Esophagus squamous epithelium (tissue), 5 donors: ENCODE measurements around the gene LRRC45. TPM values are rescaled to one million over a fixed set of nuclear protein-coding genes. Genes with fewer than 3 reads are reported as not detected.

Source experiments
- DNase-seq: peaks from one replicate; lab custom pipeline; 2025; lab: John Stamatoyannopoulos, UW
- H3K27ac ChIP-seq, 4 donors: fragments of 200-600 bp; sonication (generic); one replicate each; pipeline ENCODE4 v1.5.1; 2016 to 2019; ENCODE audit warnings: mild to moderate bottlenecking in 1 of 4
- H3K27me3 ChIP-seq, 4 donors: fragments of 200-600 bp; sonication (generic); 1 replicate in 3 of 4; 2 replicates in 1 of 4; pipeline versions ENCODE4 v1.5.1 to v1.6.0; 2017 to 2021; ENCODE audit warnings: antibody characterized with exemption in 1 of 4
- H3K36me3 ChIP-seq, 3 donors: fragments of 200-600 bp; sonication (generic); one replicate each; pipeline ENCODE4 v1.5.1; 2016 to 2019
- H3K4me1 ChIP-seq, 3 donors: fragments of 200-600 bp; sonication (generic); one replicate each; pipeline ENCODE4 v1.5.1; 2017 to 2019
- H3K4me3 ChIP-seq, 4 donors: fragments of 200-600 bp; sonication (generic); 1 replicate in 3 of 4; 2 replicates in 1 of 4; pipeline ENCODE4 v1.5.1; 2016 to 2019; ENCODE audit warnings: mild to moderate bottlenecking in 2 of 4, moderate library complexity in 1 of 4
- H3K9me3 ChIP-seq, 3 donors: fragments of 200-600 bp; sonication (generic); one replicate each; pipeline ENCODE4 v1.5.1; 2016 to 2019
- CTCF ChIP-seq, 6 experiments: fragments of 450-650 bp in 4 of 6; fragments of 200-600 bp in 2 of 6; sonication (generic) in 2 of 6; IDR thresholded peaks; one replicate each; pipeline ENCODE4 v1.5.1; 2016 to 2019; ENCODE audit warnings: antibody characterized with exemption in 6 of 6, mild to moderate bottlenecking in 4 of 6, moderate library complexity in 4 of 6
- POLR2A ChIP-seq, 4 donors: fragments of 450-650 bp; IDR thresholded peaks; one replicate each; pipeline ENCODE4 v1.6.1; 2017; ENCODE audit warnings: antibody characterized with exemption in 4 of 4, mild to moderate bottlenecking in 4 of 4, moderate library complexity in 3 of 4
- WGBS, 2 donors: methylation state at CpG; one replicate each; pipeline ENCODE4 v1.1.5; 2018; 5-methylcytosine and 5-hydroxymethylcytosine counted together
- intact Hi-C: fragments of 100-400 bp; cut with DNase I; formaldehyde crosslinking; loops from one replicate; pipeline ENCODE4 v1.15.0; 2022
- total RNA-seq, 4 donors: library from RNA; depleted of rRNA; stranded (reverse); fragments of >200 nt; gene quantifications; one replicate each; pipeline ENCODE4 v1.1.0, GENCODE V29; 2016
- donor health status: DM: yes; HTN: yes; CAD: no.

Gene LRRC45
- total RNA-seq, 4 donors from 2014 or later: 9.7 to 21.2 (median 18.3) TPM

GRCh38 chr17:82020572-82021106 is 2.5 kb upstream of the LRRC45 start:
- intact Hi-C loops: no loop called here

GRCh38 chr17:82021107-82021899 is 1.8 kb upstream of the LRRC45 start:
- H3K9me3 ChIP-seq: no peaks in the 10 kb centered on the region
- H3K4me1 ChIP-seq: peaks cover 25 to 52% (median 30%) of the 10 kb centered on the region in 3 donors
- peak; percentile 39 to 86 (median 74) for TF ChIP-seq CTCF (IDR thresholded peaks at IDR 0.05)
- TF ChIP-seq POLR2A (IDR thresholded peaks at IDR 0.05): no peak
- H3K27me3 ChIP-seq: no peaks in the 10 kb centered on the region
- peaks cover 0 to 21% (median 4%) of the 10 kb centered on the region in 3 donors for H3K36me3 ChIP-seq
- H3K4me3 ChIP-seq: peak overlapping the region; percentile 54 to 89 (median 82)
- WGBS, 2 donors: 18% methylated on average over 14 of the region's 25 CpGs; no CpG with 5 or more reads in 1 of the 2 donors
- peak overlapping the region; percentile 9 to 88 (median 80) for H3K27ac ChIP-seq
- DNase-seq: no peak
- intact Hi-C loops: no loop called here

More at GRCh38 chr17:82020572-82021106, 2.5 kb upstream of the LRRC45 start:
- no peak overlapping the region for H3K27ac ChIP-seq
- H3K36me3 ChIP-seq: peaks cover 0 to 21% (median 4%) of the 10 kb centered on the region in 3 donors
- H3K4me1 ChIP-seq: peaks cover 25 to 52% (median 30%) of the 10 kb centered on the region in 3 donors
- no peaks in the 10 kb centered on the region for H3K9me3 ChIP-seq
- H3K4me3 ChIP-seq: no peak overlapping the region
- no peaks in the 10 kb centered on the region for H3K27me3 ChIP-seq
- no peak for DNase-seq
- 84 to 86% methylated on average over 5 to 10 of the region's 14 CpGs for whole genome bisulfite sequencing, 2 donors
- TF ChIP-seq CTCF (IDR thresholded peaks at IDR 0.05): no peak
- TF ChIP-seq POLR2A (IDR thresholded peaks at IDR 0.05): no peak

GRCh38 chr17:82021900-82022309 is 1.2 kb upstream of the LRRC45 start:
- Histone ChIP-seq H3K9me3 (no peaks in the 10 kb centered on the region), H3K27me3 (no peaks in the 10 kb centered on the region), H3K4me3 (peak overlapping the region; percentile 54 to 89 (median 82)), H3K36me3 (peaks cover 0 to 23% (median 4%) of the 10 kb centered on the region in 3 donors), H3K4me1 (peaks cover 25 to 52% (median 30%) of the 10 kb centered on the region in 3 donors), H3K27ac (peak overlapping the region; percentile 75 to 88 (median 84))
- no peak for TF ChIP-seq CTCF (IDR thresholded peaks at IDR 0.05)
- TF ChIP-seq POLR2A (IDR thresholded peaks at IDR 0.05): no peak
- intact Hi-C loops: loop anchor here (2.0 kb wide), 1 partner anchor 63 kb away; no protein-coding TSS in a partner anchor
- 0% methylated on average over 3 of the region's 10 CpGs; no CpG with 5 or more reads in 1 of the 2 donors for WGBS, 2 donors
- DNase-seq: no peak

- Histone ChIP-seq H3K4me1 (peaks cover 25 to 52% (median 30%) of the 10 kb centered on the region in 3 donors), H3K36me3 (peaks cover 0 to 25% (median 4%) of the 10 kb centered on the region in 3 donors), H3K9me3 (no peaks in the 10 kb centered on the region), H3K27ac (peak within 1 kb of the TSS; percentile 75 to 88 (median 84)), H3K27me3 (no peaks in the 10 kb centered on the region), H3K4me3 (peak within 1 kb of the TSS; percentile 62 to 97 (median 82))
- TF ChIP-seq POLR2A (IDR thresholded peaks at IDR 0.05) (peak in 3 of 4 donors; percentile 35 to 56 (median 54)), CTCF (IDR thresholded peaks at IDR 0.05) (no peak)
- intact Hi-C loops: loop anchor here (2.0 kb wide), 1 partner anchor 64 kb away; no protein-coding TSS in a partner anchor
- DNase-seq: no peak
- 3% methylated on average over 8 of the region's 64 CpGs; no CpG with 5 or more reads in 1 of the 2 donors for WGBS, 2 donors
These were observed 660 bp upstream of the LRRC45 start, which contains the start of gene CENPX for GRCh38 chr17:82022310-82022980. Gene CENPX (minus strand): TSS chr17:82022878. CDS start chr17:82022861, 17 bp downstream.
